NCI-H748 (cell line): ENCODE results near the gene IRAG1.
A peak's percentile ranks its signal among the peaks of the same experiment; 100 is the strongest.

ENCODE experiments used
- DNase-seq: peaks from one replicate; lab custom pipeline; 2025; ENCODE audit not compliant: unreplicated experiment; lab: John Stamatoyannopoulos, UW

Gene IRAG1

GRCh38 chr11:10693509-10694081, at the start of gene IRAG1:
IRAG1 (minus strand) TSS chr11:10693755; CDS start chr11:10693602, 153 bp downstream.
- DNase-seq = no peak

GRCh38 chr11:10742460-10743208, 49.1 kb upstream of the IRAG1 start:
- DNase-seq = no peak

GRCh38 chr11:10735481-10736475, 42.2 kb upstream of the IRAG1 start:
- peak; percentile 91 for DNase-seq

- no peak for DNase-seq
Observed at GRCh38 chr11:10731064-10731680, 37.6 kb upstream of the IRAG1 start.

- DNase-seq = no peak
Observed at GRCh38 chr11:10730151-10730550, 36.6 kb upstream of the IRAG1 start.

GRCh38 chr11:10728789-10729472, 35.4 kb upstream of the IRAG1 start:
- DNase-seq = no peak

GRCh38 chr11:10728154-10728553, 34.6 kb upstream of the IRAG1 start:
- no peak for DNase-seq

- DNase-seq = no peak
Observed at GRCh38 chr11:10727146-10727851, 33.7 kb upstream of the IRAG1 start.

- no peak for DNase-seq
Observed at GRCh38 chr11:10725907-10726253, 32.3 kb upstream of the IRAG1 start.

GRCh38 chr11:10725114-10725906, 31.8 kb upstream of the IRAG1 start:
- DNase-seq = no peak

GRCh38 chr11:10722307-10722706, 28.8 kb upstream of the IRAG1 start:
- no peak for DNase-seq

GRCh38 chr11:10720881-10721376, 27.4 kb upstream of the IRAG1 start:
- DNase-seq = no peak

GRCh38 chr11:10719616-10720015, 26.1 kb upstream of the IRAG1 start:
- no peak for DNase-seq

GRCh38 chr11:10716543-10717259, 23.1 kb upstream of the IRAG1 start:
- no peak for DNase-seq

- no peak for DNase-seq
Observed at GRCh38 chr11:10716122-10716521, 22.6 kb upstream of the IRAG1 start.

- DNase-seq = no peak
Observed at GRCh38 chr11:10715571-10715970, 22.0 kb upstream of the IRAG1 start.

- DNase-seq = no peak
Observed at GRCh38 chr11:10709299-10710086, 15.9 kb upstream of the IRAG1 start.

- DNase-seq = no peak
Observed at GRCh38 chr11:10708131-10708530, 14.6 kb upstream of the IRAG1 start.
